ENCODE data around the gene UBE2N. TPM values are rescaled to one million over a fixed set of nuclear protein-coding genes. Genes with fewer than 3 reads are reported as not detected.

UBE2N gene
- total RNA-seq, 1 donor from 2014 or later = 115 TPM

DNA sequence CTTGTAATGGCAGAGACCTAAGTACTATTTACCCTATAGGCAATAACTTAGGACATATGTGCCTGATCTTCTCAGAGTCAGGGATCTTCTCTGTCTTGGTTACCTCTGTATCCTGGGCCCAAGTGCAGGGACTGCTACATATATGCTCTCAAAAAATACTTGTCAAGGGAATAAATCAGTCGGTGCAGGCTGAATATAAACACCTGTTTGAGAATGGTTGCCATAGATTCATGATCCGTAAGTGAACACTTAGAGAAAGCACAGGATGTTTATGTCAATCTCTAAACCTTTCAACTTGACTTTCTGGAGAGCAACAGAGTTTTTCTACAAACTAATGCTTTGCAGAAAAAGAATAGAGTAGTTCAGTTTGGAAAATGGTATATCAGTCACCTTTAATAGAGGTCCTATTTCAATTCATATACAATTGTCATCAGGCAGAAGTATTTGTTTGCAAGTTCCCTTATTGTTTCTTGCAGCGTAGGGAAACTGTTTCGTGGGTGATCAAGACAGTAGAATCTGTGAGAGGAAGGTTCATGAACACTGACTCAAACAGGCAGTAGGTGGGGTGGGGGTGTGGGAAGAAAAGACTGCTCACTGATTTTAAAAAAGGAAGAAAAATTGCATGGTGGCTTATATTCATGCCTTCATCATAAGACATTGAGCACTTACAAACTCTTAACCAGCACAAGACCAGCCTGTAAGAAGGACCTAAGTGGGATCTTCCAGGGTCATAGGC lies 6.0 kb upstream of the UBE2N start:
- Mint-ChIP-seq H3K9me3 (ENCODE audit: unreplicated experiment) (peaks cover 6% of the 10 kb centered on the region), H3K4me1 (ENCODE audit: low read depth, unreplicated experiment) (peaks cover 4% of the 10 kb centered on the region), H3K27ac (ENCODE audit: unreplicated experiment) (no peak overlapping the region), H3K27me3 (ENCODE audit: unreplicated experiment) (no peaks in the 10 kb centered on the region), H3K4me3 (ENCODE audit: unreplicated experiment) (no peak overlapping the region), H3K36me3 (ENCODE audit: unreplicated experiment) (no peaks in the 10 kb centered on the region)
- TF ChIP-seq, protein P1, sequence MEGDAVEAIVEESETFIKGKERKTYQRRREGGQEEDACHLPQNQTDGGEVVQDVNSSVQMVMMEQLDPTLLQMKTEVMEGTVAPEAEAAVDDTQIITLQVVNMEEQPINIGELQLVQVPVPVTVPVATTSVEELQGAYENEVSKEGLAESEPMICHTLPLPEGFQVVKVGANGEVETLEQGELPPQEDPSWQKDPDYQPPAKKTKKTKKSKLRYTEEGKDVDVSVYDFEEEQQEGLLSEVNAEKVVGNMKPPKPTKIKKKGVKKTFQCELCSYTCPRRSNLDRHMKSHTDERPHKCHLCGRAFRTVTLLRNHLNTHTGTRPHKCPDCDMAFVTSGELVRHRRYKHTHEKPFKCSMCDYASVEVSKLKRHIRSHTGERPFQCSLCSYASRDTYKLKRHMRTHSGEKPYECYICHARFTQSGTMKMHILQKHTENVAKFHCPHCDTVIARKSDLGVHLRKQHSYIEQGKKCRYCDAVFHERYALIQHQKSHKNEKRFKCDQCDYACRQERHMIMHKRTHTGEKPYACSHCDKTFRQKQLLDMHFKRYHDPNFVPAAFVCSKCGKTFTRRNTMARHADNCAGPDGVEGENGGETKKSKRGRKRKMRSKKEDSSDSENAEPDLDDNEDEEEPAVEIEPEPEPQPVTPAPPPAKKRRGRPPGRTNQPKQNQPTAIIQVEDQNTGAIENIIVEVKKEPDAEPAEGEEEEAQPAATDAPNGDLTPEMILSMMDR (IDR thresholded peaks at IDR 0.05; ENCODE audit: partially characterized antibody, unreplicated experiment) = no peak
- DNase-seq = no peak

DNA sequence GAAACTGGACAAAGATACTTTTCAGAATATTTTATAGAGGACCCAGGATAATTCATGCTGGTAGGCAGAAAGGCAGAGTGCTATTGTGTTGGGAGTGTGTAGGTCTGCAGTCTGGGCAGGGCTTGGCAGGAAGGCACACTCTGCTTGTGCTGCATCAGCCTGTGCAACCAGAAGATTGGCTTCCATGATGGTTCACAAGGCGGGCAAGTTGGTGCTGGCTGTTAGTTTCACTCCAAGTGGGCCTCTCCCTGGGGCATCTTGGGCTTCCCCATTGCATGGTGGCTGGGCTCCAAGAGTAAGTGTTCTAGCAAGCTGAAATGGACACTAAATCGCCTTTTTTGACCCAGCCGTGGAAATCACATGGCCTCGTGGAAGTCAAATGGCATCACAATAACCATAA lies 1.8 kb upstream of the UBE2N start:
- H3K27ac Mint-ChIP-seq (ENCODE audit: unreplicated experiment) = no peak overlapping the region
- DNase-seq = no peak
- H3K27me3 Mint-ChIP-seq (ENCODE audit: unreplicated experiment) = peaks cover 7% of the 10 kb centered on the region
- TF ChIP-seq, protein P1 (IDR thresholded peaks at IDR 0.05; ENCODE audit: partially characterized antibody, unreplicated experiment) = no peak
- H3K4me3 Mint-ChIP-seq (ENCODE audit: unreplicated experiment) = no peak overlapping the region
- H3K4me1 Mint-ChIP-seq (ENCODE audit: low read depth, unreplicated experiment) = peaks cover 13% of the 10 kb centered on the region
- no peaks in the 10 kb centered on the region for H3K36me3 Mint-ChIP-seq (ENCODE audit: unreplicated experiment)
- peaks cover 11% of the 10 kb centered on the region for H3K9me3 Mint-ChIP-seq (ENCODE audit: unreplicated experiment)

DNA sequence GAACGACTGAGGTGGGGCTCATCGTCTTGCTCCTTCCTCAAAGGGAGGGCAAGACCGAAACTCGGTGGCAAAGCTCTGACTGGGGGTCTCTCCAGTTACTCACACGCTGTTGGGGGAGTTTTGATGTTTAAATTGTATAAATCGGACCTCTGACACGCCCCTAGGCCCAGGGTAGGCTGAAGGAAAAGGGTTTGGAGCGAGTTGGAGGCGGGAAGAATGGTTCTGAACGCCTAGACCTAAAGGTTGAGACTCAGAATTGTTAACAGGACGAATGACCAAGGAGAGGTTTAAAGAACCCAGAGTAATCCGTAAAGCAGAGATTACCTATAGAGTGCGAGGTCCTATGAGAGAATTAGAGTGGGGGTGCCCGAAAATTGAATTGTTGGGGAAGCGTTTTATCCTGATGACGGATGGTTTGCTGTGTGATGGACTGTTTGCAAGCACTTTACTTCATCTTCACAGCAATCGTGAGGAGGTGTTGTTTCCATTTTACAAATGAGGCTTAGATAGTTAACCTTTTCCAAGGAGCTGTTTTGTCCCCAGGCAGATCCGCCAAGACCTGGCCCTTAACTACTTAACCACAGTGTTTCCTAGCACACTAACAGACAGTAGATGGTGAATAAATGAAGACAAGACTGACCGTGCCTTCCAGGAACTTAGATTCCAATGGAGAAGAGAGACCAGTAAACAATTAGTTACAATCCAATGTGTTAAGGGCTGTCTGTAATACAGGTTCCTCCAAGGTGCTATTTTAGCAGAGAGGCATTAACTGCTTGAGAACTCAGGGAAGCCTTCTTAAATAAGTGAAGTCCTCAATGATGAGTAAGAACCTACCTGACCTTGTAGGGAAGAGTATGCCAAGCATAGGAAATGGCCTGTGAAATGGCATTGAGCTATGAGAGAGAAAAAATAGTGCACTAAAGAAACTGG lies 929 bp upstream of the UBE2N start:
- H3K27ac Mint-ChIP-seq (ENCODE audit: unreplicated experiment) = peak overlapping the region; percentile 93
- TF ChIP-seq, protein P1 (IDR thresholded peaks at IDR 0.05; ENCODE audit: partially characterized antibody, unreplicated experiment) = no peak
- no peaks in the 10 kb centered on the region for H3K36me3 Mint-ChIP-seq (ENCODE audit: unreplicated experiment)
- H3K4me1 Mint-ChIP-seq (ENCODE audit: low read depth, unreplicated experiment) = peaks cover 17% of the 10 kb centered on the region
- H3K4me3 Mint-ChIP-seq (ENCODE audit: unreplicated experiment) = peak overlapping the region; percentile 93
- DNase-seq = no peak
- peaks cover 11% of the 10 kb centered on the region for H3K9me3 Mint-ChIP-seq (ENCODE audit: unreplicated experiment)
- H3K27me3 Mint-ChIP-seq (ENCODE audit: unreplicated experiment) = peaks cover 7% of the 10 kb centered on the region

DNA sequence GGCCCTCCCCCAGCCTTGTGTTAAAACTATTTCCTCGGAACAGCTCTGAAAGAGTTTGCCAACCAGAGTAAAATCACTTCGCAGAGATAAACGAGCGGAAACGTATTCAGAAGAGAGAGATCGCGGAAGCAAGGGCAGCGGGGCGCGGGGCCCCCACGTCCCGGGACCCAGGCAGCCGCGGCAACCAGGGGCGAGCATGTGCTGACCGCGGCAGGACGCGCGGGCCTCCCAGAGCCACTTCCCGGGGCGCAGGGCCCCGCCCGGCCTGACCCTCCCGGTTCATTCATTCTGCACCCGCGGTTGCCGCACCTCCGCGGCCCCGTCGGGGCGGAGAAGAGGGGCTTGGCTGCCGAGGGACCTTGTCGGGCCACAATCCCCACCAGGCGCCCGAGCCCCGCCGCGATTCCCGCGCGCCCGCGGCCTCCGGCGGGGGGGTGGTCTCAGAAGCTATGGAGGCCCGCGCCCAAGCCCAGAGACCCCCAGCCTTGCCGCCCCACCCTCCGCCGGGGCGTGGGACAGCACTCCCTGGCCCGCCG lies 598 bp downstream of the UBE2N start:
- Mint-ChIP-seq H3K4me3 (ENCODE audit: unreplicated experiment) (peak overlapping the region; percentile 95), H3K27me3 (ENCODE audit: unreplicated experiment) (peaks cover 7% of the 10 kb centered on the region), H3K4me1 (ENCODE audit: low read depth, unreplicated experiment) (peaks cover 17% of the 10 kb centered on the region), H3K27ac (ENCODE audit: unreplicated experiment) (peak overlapping the region; percentile 91), H3K36me3 (ENCODE audit: unreplicated experiment) (no peaks in the 10 kb centered on the region), H3K9me3 (ENCODE audit: unreplicated experiment) (peaks cover 10% of the 10 kb centered on the region)
- TF ChIP-seq, protein P1 (IDR thresholded peaks at IDR 0.05; ENCODE audit: partially characterized antibody, unreplicated experiment) = no peak
- DNase-seq = peak; percentile 43
